GM10266 (cell line): ENCODE data around the gene ADGRL2.

Source experiments
- DNase-seq: peaks from one replicate; pipeline ENCODE4 v3.0.0; 2012; ENCODE audit errors: extremely low spot score
- TF ChIP-seq, protein P1 (sequence below): IDR thresholded peaks from 2 replicates; pipeline ENCODE4 v1.5.1; 2012; ENCODE audit warnings: mild to moderate bottlenecking, low read depth; ENCODE audit not compliant: control insufficient read depth, insufficient read depth; ENCODE audit errors: missing control alignments

Gene ADGRL2

GRCh38 chr1:82032068-82032467 is 231.3 kb downstream of the ADGRL2 start:
- no peak for DNase-seq
- TF ChIP-seq, protein P1, sequence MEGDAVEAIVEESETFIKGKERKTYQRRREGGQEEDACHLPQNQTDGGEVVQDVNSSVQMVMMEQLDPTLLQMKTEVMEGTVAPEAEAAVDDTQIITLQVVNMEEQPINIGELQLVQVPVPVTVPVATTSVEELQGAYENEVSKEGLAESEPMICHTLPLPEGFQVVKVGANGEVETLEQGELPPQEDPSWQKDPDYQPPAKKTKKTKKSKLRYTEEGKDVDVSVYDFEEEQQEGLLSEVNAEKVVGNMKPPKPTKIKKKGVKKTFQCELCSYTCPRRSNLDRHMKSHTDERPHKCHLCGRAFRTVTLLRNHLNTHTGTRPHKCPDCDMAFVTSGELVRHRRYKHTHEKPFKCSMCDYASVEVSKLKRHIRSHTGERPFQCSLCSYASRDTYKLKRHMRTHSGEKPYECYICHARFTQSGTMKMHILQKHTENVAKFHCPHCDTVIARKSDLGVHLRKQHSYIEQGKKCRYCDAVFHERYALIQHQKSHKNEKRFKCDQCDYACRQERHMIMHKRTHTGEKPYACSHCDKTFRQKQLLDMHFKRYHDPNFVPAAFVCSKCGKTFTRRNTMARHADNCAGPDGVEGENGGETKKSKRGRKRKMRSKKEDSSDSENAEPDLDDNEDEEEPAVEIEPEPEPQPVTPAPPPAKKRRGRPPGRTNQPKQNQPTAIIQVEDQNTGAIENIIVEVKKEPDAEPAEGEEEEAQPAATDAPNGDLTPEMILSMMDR = no peak

DNA sequence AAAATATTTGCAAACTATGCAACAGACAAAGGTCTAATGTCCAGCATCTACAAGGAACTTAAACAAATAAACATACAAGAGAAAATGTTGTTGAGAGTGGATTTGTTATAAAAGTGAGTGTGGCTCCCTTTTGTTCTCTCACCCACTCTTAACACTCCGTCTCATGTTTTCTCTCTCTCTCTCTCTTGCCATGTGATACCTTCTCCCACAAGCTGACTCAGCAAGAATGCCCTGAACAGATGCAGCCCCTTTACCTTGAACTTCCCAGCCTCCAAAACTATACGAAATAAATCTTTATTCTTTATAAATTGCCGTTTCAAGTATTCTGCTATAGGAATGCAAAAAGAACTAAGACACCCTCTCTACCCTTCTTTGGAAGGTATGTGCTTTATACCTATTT is 234.1 kb downstream of the ADGRL2 start:
- TF ChIP-seq, protein P1 = no peak
- DNase-seq = no peak
